Endometrial microvascular endothelial cells (primary cell): ENCODE data around the gene MARF1. TPM values are rescaled to one million over a fixed set of nuclear protein-coding genes. Genes with fewer than 3 reads are reported as not detected.
"Not testable (repeated sequence)": the region's sequence is repeated elsewhere in the genome, so short reads cannot be mapped to it uniquely, and the experiment has no call there.

Experiments
- in situ Hi-C: cut with HindIII; loops from 2 replicates; pipeline ENCODE4 v1.10.0; 2017; ENCODE audit warnings: low sequenced_read_pairs, low pct_unique_long_range_greater_than_20kb; ENCODE audit errors: inconsistent ontology term
- total RNA-seq: library from RNA; depleted of rRNA; stranded (reverse); fragments of >200 nt; gene quantifications from one replicate; pipeline ENCODE4 v1.2.3, GENCODE V29; 2015; ENCODE audit errors: inconsistent ontology term

Gene MARF1
- total RNA-seq = 13.7 TPM

- in situ Hi-C loops = no loop called here
Measured at GRCh38 chr16:15643048-15643945, at the start of gene MARF1. MARF1 (minus strand) TSS chr16:15643154; CDS start chr16:15639233, 3,921 bp downstream.

DNA sequence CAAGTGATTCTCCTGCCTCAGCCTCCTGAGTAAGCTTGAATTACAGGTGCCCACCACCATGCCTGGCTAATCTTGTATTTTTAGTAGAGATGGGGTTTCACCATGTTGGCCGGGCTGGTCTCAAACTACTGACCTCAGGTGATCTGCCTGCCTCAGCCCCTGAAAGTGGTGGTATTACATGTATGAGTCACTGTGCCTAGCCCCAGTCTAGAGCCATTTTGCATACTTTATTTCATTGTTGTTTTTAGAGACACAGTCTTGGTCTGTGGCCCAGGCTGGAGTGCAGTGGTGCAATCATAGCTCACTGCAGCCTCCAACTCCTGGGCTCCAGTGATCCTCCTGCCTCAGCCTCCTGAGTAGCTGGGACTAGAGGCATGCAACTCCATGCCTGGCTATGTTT, 49.6 kb upstream of the MARF1 start:
- in situ Hi-C loops = not testable (repeated sequence)

DNA sequence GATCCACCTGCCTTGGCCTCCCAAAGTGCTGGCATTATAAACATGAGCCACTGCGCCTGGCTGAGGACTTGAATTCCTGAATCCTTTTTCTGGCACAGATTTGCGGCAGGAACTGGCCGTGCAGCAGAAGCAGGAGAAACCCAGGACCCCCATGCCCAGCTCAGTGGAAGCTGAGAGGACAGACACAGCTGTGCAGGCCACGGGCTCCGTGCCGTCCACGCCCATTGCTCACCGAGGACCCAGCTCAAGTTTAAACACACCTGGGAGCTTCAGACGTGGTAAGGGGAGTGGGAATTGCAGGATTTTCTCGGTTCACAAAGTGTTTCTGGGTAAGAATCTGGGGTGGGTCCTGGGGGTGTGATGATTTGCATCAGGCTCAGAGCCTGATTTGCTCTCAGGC, 48.1 kb upstream of the MARF1 start:
- in situ Hi-C loops = no loop called here

- in situ Hi-C loops = no loop called here
Measured at GRCh38 chr16:15690296-15690695, 47.3 kb upstream of the MARF1 start.

GRCh38 chr16:15689290-15689689, 46.3 kb upstream of the MARF1 start:
- in situ Hi-C loops = no loop called here

DNA sequence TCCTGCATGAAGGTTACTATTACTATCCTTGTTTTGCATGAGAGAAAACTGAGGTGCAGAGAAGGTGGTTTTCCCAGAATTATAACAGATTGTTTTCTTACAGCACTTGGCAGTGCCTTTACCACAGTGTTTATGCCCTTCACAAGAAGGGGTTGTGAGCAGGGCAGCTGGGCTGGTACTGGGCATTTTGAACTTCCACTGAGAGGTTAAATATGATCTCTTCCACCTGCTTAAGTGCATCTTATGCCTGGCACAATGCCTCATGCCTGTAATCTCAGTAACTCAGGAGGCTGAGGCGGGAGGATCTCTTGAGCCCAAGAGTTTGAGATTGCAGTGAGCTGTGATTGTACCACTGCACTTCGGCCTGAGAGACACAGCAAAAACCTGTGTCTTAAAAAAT, 43.3 kb upstream of the MARF1 start:
- in situ Hi-C loops = no loop called here

DNA sequence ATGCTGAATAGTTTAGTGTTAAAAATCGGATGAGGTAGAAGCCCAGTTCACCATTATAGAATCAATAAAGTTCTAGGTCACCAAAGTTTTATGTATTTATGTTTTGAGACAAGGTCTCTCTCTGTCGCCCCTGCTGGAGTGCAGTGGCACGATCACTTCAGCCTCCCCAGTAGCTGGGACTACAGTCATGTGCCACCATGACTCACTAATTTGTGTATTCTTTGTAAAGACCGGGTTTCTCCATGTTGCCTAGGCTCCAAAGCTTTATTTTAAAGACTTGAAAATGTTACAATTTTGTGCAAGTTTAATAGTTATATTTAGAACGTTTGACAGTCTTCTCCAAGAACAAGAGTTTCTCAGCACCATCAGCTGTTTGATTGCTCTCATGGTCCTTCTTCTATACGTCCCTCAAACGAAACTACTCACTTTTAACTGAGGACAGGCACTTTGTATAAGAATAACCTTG, 39.2 kb upstream of the MARF1 start:
- in situ Hi-C loops = no loop called here

- in situ Hi-C loops = no loop called here
Measured at GRCh38 chr16:15677447-15677846, 34.5 kb upstream of the MARF1 start.

- in situ Hi-C loops = no loop called here
Measured at GRCh38 chr16:15676506-15676905, 33.6 kb upstream of the MARF1 start.

DNA sequence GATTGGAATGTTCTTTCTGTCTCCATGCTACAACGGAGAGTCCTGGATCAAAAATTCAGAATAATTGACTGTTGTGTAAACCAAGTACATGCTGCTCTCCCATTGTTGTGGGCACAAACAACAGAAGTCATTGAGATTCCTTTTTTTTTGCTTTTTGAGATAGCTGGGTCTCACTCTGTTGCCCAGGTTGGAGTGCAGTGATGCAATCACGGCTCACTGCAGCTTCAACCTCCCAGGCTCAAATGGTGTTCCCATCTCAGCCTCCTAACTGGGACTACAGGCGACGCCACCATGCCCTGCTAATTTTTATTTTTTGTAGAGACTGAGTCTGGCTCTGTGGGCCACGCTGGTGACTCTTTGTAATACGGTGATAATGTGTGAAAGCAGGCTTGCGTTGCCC, 31.6 kb upstream of the MARF1 start:
- in situ Hi-C loops = no loop called here

DNA sequence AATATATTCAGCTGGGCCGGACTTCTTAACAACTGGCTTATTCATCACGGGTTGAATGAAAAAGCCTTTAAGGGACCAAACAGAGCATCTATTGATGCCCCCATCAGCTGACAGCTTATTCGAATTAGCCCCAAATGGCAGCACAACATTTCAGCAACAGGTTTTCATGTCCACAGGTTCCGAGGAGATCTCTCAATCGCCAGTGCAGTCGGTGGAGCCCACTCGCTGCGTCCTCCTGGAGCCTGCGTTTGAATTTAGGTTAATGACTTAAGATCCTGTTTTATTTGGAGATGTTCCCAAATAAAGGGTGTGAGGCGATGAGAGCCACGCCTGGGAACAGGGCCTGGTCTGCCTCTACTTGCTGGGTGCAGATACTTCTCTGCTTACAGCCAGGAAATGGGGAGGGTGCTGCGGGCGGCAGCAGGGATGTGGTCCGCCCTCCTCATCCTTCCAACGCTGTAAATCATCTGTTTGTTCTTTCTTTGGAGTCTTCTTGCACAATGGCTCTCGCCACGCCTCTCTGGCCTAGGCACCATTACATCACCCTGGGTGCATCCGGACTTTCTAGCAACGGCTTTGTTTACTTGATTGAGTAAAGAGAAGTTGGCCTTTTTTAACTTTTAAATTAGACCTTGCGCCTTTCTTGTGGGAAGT, 29.7 kb upstream of the MARF1 start:
- in situ Hi-C loops = no loop called here

DNA sequence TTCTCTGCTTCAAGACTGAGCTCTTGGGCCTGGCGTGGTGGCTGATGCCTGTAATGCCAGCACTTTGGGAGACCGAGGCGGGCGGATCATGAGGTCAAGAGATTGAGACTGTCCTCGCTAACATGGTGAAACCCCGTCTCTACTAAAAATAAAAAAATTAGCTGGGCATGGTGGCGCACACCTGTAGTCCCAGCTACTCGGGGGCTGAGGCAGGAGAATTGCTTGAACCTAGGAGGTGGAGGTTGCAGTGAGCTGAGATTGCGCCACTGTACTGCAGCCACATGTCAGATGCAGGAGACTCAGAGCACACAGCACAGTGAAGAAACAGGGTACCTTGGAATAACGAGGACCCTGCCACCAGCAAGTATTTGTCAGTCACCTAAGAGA, 29.2 kb upstream of the MARF1 start:
- in situ Hi-C loops = not testable (repeated sequence)

DNA sequence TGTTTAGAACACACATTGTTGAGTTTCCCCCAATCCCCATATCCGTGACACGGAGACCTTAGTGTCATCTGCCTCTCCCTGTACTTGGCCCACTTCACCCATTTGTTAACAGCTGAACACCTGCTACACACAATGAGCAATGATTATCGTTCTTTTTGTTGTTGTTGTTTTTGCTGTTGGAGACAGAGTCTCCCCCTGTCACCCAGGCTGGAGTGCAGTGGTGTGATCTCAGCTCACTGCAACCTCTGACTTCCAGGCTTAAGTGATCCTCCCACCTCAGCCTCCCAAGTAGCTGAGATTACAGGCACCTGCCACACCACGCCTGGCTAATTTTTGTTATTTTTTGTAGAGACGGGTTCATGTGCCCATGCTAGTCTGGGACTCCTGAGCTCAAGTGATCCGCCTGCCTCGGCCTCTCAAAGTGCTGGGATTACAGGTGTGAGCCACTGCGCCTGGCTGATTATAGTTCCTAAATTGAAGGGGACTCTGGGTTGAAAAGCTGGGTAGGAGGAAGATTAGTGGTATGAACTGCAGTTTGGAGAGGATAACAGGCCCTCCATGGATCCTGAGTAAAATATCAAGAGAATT, 28.7 kb upstream of the MARF1 start:
- in situ Hi-C loops = no loop called here

DNA sequence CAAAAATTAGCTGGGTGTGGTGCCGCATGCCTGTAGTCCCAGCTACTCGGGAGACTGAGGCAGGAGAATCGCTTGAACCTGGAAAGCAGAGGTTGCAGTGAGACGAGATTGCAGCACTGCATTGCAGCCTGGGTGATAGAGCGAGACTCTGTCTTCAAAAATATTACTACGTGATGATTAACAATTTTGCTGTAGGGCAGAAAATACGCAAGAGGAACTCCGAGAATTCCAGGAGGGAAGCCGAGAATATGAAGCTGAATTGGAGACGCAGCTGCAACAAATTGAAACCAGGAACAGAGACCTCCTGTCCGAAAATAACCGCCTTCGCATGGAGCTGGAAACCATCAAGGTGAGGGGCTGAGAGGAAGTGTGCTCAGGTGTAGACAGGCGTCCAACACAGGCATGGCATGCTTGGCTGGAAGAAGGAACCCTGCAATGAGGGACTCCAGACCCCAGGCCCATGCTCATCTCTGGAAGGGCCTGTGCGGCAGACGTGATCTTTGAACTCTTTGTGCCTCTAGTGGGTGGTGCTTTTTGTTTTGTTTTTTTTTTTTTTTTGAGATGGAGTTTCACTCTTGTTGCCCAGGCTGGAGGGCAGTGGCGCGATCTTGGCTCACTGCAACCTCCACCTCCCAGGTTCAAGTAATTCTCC, 24.3 kb upstream of the MARF1 start:
- in situ Hi-C loops = no loop called here

DNA sequence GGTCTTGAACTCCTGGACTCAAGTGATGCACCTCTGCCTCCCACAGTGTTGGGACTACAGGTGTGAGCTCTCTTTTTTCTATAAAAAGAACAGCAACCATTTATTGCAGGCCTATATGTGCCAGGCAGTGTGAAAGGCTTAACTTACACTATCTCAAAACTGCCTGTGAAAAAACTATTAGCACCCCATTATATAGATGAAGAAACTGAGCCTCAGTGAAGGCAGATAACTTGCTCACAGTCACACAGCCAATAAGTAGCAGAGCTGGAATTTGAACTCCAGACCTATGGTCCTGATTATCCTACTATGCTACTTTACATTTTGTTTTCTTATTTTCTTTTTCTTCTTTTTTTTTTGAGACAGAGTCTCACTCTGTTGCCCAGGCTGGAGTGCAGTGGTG, 22.2 kb upstream of the MARF1 start:
- in situ Hi-C loops = no loop called here

- in situ Hi-C loops = no loop called here
Measured at GRCh38 chr16:15660203-15660601, 17.2 kb upstream of the MARF1 start.

GRCh38 chr16:15658556-15658955, 15.6 kb upstream of the MARF1 start:
- in situ Hi-C loops = no loop called here

DNA sequence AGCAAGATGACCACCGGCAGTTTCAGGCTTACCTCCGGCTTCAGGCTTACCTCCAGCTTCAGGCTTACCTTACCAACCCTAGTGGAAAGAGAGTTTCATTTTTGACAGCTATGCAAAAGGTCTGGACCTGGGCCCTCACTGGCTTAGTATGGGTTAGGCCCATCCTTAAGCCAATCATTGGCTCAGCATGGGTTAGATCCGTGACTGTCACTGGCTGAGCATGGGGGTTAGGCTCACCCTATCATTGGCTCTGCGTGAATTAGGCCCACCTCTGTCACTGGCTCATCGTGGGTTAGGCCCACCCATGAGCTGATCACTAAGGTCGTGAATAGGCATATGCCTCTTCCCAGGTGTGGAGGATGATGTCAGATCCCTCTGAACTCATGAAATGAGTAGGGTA, 15.2 kb upstream of the MARF1 start:
- in situ Hi-C loops = no loop called here

GRCh38 chr16:15655561-15655960, 12.6 kb upstream of the MARF1 start:
- in situ Hi-C loops = not testable (repeated sequence)
